HUES48 (cell line): ENCODE measurements around the gene MPND.

Experiments used
- H3K27ac ChIP-seq: one replicate; pipeline ENCODE4 v1.7.0; 2013; ENCODE audit warnings: low read depth, low read length, inconsistent platforms
- H3K27me3 ChIP-seq: 2 replicates; pipeline ENCODE4 v1.6.1; 2013; ENCODE audit warnings: mild to moderate bottlenecking, low read length; ENCODE audit not compliant: control insufficient read depth, insufficient read depth
- H3K36me3 ChIP-seq: 2 replicates; pipeline ENCODE4 v1.6.1; 2013; ENCODE audit warnings: low read length; ENCODE audit not compliant: control insufficient read depth, insufficient read depth
- H3K4me1 ChIP-seq: 2 replicates; pipeline ENCODE4 v1.6.1; 2013; ENCODE audit warnings: mild to moderate bottlenecking, low read length; ENCODE audit not compliant: control insufficient read depth, insufficient read depth
- H3K4me3 ChIP-seq: 2 replicates; pipeline ENCODE4 v1.5.1; 2013; ENCODE audit warnings: mild to moderate bottlenecking, low read depth, low read length
- H3K9ac ChIP-seq: 2 replicates; pipeline ENCODE4 v1.6.1; 2013; ENCODE audit warnings: mild to moderate bottlenecking, low read depth, low read length, moderate library complexity
- H3K9me3 ChIP-seq: 2 replicates; pipeline ENCODE4 v1.6.1; 2013; ENCODE audit warnings: low read length; ENCODE audit not compliant: control insufficient read depth, insufficient read depth

The MPND gene

DNA sequence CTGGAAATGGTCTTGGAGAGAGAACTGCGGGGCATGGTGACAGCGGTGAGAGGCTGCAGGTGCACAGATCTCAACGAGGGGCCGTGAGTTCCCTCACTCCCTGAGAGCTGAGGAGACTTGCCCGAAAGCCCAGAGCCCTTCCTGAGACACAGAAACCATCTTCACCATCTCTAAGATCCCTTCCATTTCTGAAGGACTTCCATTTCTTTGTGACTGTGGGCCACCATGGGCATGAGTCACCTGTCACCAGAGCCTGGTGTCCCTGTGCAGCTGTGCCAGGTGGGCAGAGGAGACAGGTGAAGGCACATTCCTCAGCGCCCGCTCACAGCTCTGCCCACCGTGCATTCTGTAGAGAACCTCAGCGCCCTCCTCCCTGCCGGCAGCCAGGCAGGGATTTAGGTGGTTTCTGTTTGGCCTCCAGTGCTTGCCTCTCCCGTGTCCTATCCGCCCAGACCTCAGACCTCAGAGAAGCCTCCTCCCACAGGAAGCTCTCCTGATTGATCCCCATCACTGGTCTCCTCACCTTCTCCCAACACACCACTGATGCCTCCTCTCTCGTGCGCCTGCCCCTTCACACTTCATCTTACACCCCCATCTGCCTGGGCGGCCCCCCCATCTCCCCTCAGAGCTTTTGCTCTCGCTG is 32.8 kb downstream of the MPND start:
- H3K36me3 ChIP-seq, result no peaks in the 10 kb centered on the region
- H3K4me1 ChIP-seq, result peaks cover 33% of the 10 kb centered on the region
- no peak overlapping the region for H3K9ac ChIP-seq
- no peak overlapping the region for H3K4me3 ChIP-seq
- H3K27ac ChIP-seq, result peak overlapping the region; percentile 59
- no peaks in the 10 kb centered on the region for H3K27me3 ChIP-seq
- H3K9me3 ChIP-seq, result no peaks in the 10 kb centered on the region

DNA sequence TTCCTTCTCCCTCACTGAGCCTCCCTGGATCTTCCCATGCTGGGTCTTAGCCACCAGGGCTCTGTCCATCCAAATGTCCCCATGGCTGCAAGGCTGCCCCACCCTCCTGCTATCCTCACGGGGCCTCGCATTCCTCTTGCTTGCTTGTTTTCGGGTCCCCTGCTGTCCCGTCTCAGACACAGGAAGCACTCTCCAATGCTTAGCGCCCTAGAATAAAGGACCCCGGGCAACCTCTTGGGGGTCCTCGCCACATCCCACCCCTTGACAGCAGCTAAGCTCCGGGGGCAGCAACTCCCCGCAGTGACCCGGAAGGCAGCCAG is 33.3 kb downstream of the MPND start:
- peaks cover 33% of the 10 kb centered on the region for H3K4me1 ChIP-seq
- no peak overlapping the region for H3K9ac ChIP-seq
- H3K9me3 ChIP-seq, result no peaks in the 10 kb centered on the region
- H3K27ac ChIP-seq, result peak overlapping the region; percentile 50
- no peak overlapping the region for H3K4me3 ChIP-seq
- no peaks in the 10 kb centered on the region for H3K36me3 ChIP-seq
- H3K27me3 ChIP-seq, result no peaks in the 10 kb centered on the region

DNA sequence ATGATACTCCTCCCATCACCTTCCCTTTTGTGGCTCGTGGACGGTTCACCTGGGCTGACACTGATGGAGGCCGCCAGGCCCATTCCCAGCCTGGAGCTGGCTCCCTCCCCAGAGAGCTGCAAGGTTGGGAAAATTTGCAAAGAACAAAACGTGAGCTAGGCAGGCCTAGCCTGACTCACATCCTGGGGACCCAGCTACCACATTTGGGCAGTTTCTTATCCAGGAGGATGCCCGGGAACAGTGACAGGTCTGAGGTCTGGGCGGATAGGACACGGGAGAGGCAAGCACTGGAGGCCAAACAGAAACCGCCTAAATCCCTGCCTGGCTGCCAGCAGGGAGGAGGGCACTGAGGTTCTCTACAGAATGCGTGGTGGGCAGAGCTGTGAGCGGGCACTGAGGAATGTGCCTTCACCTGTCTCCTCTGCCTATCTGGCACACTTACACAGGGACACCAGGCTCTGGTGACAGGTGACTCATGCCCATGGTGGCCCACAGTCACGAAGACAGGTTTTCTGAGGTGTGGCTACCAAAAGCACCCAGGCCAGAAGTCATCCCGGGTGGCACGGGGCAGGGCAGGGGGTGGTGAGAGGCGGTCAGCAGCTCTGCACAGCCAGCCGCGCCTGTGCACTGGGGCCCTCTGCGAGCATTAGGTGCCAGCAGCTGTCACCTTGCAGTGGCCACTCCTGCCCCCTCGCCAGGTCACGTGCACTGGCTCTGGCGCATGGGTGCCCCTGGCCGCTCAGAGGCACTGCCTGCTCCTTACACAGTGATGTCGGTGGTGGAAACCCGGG is 33.8 kb downstream of the MPND start:
- H3K9ac ChIP-seq, result no peak overlapping the region
- no peaks in the 10 kb centered on the region for H3K36me3 ChIP-seq
- peak overlapping the region; percentile 50 for H3K27ac ChIP-seq
- H3K4me1 ChIP-seq, result peaks cover 33% of the 10 kb centered on the region
- no peak overlapping the region for H3K4me3 ChIP-seq
- no peaks in the 10 kb centered on the region for H3K9me3 ChIP-seq
- H3K27me3 ChIP-seq, result no peaks in the 10 kb centered on the region

DNA sequence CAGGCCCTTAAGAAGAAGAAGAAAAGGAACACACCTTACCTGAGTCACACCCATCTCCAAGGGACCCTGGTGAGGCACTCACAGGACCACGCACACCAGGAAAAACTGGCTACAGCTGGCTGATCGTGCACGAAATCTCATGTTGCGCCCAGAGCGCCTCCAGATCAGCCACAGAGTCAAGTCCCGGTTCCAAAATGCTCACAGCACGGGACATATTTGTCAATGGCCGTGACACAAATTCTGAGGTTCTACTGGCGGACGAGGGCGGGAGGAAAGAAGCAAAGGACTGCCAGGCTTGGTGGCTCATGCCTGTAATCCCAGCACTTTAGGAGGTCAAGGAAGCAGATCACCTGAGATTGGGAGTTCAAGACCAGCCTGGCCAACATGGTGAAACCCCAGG is 35.5 kb downstream of the MPND start:
- no peak overlapping the region for H3K27ac ChIP-seq
- H3K9ac ChIP-seq, result no peak overlapping the region
- no peaks in the 10 kb centered on the region for H3K27me3 ChIP-seq
- no peak overlapping the region for H3K4me3 ChIP-seq
- peaks cover 33% of the 10 kb centered on the region for H3K4me1 ChIP-seq
- peaks cover 6% of the 10 kb centered on the region; the same call in 1 of the 2 replicates for H3K36me3 ChIP-seq
- no peaks in the 10 kb centered on the region for H3K9me3 ChIP-seq

DNA sequence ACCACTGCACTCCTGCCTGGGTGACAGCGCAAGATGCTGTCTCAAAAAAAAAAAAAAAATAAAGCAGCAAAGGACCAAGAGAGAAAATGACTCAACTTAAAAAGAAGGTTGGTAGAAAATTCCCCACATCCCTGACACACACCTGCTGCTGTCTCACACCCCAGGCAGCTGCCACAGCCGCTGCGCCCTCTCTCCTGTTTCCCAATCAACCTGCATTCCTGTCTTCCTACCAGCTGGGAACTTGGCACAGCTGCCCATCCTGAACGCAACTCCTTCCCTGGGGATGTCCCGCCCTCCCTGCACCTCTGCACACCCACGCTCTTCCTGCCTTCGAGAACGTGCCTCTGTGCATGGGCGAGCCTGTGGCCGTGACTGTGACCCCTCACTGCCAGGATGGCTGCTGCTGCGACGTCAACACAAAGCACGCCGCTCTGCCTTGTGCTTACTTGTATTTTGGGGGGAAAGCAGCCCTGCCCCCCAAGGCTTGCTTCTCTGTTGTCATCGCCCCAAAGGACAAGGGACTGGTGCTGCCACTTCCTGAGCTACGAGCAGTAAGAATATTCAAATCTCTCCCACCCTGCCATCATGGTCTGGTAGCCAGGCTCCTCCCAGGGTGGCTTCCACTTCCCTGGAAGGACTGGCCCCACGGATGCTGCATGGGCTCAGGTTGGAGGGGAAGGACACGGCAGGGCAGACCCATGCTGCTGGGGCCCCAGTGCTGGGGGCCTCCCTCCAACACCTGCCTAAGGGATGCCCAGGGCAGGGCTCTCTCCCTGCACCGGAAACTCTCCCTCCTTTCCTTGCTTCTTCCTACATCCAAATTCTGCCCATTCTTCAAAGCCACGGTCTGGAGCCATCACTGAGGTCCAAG is 36.3 kb downstream of the MPND start:
- H3K4me1 ChIP-seq, result peaks cover 28% of the 10 kb centered on the region
- no peak overlapping the region for H3K9ac ChIP-seq

DNA sequence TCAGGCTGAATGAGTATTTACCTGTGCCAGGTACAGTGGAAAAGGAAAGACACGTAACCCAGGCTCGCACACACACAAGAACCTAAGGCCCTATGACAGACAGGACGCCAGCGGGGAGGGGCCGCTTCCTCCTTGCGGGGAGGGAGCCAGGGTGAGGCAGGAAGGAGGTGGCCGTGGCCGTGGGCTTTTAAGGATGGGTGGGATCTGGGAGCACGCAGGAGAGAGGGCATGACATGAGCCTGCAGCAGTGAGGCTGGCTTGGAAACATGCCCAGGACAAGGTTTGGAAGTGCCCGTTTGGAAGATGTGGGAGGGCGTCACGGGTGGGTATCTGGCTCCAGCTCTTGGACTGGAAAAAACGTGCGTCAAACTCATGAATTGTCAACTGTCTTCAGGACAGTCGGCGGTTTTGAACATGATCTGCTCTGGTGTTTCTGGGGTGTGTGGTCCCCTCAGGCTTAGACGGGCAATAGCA is 36.9 kb downstream of the MPND start:
- Histone ChIP-seq H3K4me3 (no peak overlapping the region), H3K27ac (no peak overlapping the region), H3K4me1 (peaks cover 21% of the 10 kb centered on the region)

More for the DNA sequence above, 36.3 kb downstream of the MPND start:
- Histone ChIP-seq H3K27ac (no peak overlapping the region), H3K27me3 (no peaks in the 10 kb centered on the region), H3K36me3 (peaks cover 7% of the 10 kb centered on the region; the same call in 1 of the 2 replicates), H3K9me3 (no peaks in the 10 kb centered on the region), H3K4me3 (no peak overlapping the region)

DNA sequence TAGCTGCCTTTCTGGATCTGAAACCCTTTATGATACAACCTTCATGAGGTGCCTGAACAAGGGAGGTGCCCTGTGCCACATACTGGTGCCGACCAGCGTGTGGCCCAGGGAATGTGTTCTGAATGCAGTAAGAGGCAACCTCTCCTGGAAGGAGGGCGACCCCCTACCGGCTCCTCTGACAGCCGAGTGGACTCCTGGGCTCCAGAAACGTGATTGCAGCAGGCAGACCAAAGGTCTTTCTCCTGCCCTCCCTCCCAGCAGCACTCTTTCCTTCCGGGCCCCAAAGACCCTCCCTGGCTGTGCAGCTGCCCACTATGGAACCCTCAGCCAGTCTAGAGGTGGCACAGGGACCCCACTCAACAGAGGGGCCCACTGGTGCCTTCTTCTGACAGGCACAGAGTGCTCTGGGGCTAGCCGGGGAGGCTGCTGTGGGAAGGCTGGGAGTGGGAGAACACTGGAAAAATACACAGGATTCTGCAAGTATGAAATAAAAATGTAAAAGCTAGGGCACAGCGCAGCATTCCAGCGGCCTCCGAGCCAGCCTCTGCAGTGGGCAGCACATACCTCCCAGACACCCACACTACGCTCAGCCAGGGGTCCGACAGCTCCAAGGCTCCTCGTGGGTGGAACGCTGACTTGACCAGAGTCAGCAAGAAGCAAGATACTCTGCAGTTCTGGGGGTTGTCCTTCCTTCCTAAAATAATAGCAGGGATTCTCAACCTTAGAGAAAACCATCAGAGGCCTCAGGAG is 42.1 kb downstream of the MPND start:
- Histone ChIP-seq H3K27me3 (no peaks in the 10 kb centered on the region), H3K4me1 (peaks cover 10% of the 10 kb centered on the region), H3K27ac (no peak overlapping the region), H3K4me3 (no peak overlapping the region), H3K9ac (no peak overlapping the region), H3K9me3 (no peaks in the 10 kb centered on the region), H3K36me3 (peaks cover 7% of the 10 kb centered on the region; the same call in 1 of the 2 replicates)

More for the DNA sequence above, 36.9 kb downstream of the MPND start:
- Histone ChIP-seq H3K9me3 (no peaks in the 10 kb centered on the region), H3K9ac (no peak overlapping the region), H3K27me3 (no peaks in the 10 kb centered on the region), H3K36me3 (peaks cover 7% of the 10 kb centered on the region; the same call in 1 of the 2 replicates)

DNA sequence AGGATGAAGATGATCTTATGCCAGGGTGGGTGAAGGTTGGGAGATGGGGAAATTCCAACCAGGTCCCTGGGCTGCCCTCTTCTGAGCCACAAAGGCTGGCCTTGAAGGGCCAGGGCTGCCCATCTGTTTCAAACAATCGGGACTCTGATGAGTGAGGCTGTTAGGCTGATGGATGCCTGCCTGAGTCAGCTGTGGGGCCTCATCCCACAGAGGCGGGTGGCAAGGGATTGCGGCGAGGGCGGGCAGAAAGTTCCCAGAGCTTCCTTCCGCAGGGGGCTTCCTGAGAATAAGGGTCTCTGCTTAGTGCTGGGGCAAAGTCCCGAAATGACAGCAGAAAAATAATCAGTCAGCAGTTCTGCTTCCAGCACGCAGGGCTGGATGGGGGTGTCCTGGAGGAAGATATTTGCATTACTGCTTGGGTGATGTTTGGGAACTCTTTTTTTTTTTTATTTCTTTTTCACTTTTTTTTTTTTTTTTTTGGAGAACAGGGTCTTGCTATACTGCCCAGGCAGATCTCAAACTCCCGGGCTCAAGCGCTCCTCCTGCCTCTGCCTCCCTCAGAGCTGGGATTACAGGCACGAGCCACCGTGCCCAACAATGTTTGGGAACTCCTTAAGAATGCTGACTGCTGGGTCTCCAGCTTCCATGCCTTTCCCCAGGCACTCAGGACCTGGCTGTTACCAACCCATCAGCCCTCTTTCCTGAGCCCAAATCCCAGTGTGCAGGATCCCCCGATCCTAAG is 42.9 kb downstream of the MPND start:
- H3K4me3 ChIP-seq, result no peak overlapping the region
- no peaks in the 10 kb centered on the region for H3K27me3 ChIP-seq
- H3K4me1 ChIP-seq, result peaks cover 16% of the 10 kb centered on the region
- H3K27ac ChIP-seq, result no peak overlapping the region
- H3K9ac ChIP-seq, result no peak overlapping the region
- no peaks in the 10 kb centered on the region for H3K9me3 ChIP-seq
- H3K36me3 ChIP-seq, result peaks cover 7% of the 10 kb centered on the region; the same call in 1 of the 2 replicates

DNA sequence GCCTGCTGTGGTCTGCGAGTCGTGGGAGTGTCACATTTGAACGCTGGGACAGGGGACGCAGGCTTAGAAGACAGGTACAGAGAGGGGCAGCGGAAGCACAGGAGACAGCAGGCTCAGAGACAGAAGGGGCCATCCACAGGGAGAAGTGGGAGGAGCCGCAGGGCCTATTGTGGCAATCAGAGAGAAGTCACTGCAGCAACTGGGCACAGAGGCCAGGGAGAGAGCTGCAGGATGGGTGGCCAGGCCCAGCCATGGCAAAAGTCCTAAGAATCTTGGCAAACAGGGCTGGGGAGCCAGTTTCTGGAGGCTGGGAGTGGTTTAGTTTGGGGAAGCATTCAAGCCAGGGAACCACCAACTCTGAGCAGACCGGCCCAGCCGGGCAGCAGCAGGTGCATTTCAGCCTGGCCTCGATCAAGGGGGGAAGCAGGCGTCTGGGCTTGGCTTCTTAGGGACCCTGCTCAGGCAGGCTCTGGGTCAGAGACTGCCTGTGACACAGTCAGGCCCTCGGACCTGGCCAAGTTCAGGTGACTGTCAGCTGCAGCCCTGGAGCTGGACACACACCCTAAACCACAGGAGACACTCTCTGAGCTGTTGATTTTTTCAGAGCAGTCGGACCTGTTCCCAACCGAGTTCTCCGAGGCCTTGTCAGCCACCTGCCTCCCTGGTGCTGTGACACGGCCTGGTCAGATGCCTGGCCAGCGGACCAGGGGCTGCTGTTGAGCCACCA is 45.1 kb downstream of the MPND start:
- Histone ChIP-seq H3K9ac (no peak overlapping the region), H3K27me3 (no peaks in the 10 kb centered on the region; the same call in 1 of the 2 replicates), H3K4me1 (peaks cover 28% of the 10 kb centered on the region), H3K36me3 (peaks cover 6% of the 10 kb centered on the region; the same call in 1 of the 2 replicates), H3K4me3 (no peak overlapping the region), H3K27ac (no peak overlapping the region), H3K9me3 (no peaks in the 10 kb centered on the region)
